ENCODE results near the gene KCNK2.
"Not testable (repeated sequence)": the region's sequence is repeated elsewhere in the genome, so short reads cannot be mapped to it uniquely, and the experiment has no call there.

Gene KCNK2

DNA sequence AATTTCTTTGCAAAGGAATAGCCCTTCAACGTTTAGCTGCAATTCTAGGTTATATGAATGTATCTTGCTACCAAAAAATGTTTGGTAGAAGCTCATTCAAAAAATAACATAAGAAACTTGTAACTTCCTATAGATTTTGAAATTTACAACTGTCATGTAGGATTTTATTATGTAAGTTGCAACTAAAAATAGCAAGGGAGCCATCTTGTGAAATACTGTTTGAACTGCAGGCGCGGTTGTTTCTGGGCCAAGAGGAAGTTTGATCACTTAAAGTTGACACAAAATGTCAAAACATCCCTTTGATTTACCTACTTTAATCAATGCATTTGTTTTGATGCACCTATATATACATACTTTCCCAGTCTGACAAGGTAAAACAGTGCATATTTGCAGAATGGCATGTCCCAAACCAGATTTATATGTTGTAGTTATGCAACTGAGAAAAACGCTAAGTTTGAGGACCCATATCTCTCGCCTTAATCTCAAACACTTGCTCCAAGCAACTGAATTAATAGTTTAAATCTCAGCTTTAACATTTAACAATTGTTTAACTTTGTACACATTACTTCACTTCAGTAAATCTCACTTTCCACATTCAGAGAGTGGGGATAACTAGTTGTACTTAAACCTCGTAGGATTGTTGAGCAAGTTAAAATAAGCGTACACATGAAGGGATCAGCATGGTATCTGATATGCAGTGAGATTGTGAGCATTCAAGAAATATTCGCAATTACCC lies 63.9 kb downstream of the KCNK2 start:
- H3K4me1 Mint-ChIP-seq = peaks cover 6% of the 10 kb centered on the region
- TF ChIP-seq, protein P1, sequence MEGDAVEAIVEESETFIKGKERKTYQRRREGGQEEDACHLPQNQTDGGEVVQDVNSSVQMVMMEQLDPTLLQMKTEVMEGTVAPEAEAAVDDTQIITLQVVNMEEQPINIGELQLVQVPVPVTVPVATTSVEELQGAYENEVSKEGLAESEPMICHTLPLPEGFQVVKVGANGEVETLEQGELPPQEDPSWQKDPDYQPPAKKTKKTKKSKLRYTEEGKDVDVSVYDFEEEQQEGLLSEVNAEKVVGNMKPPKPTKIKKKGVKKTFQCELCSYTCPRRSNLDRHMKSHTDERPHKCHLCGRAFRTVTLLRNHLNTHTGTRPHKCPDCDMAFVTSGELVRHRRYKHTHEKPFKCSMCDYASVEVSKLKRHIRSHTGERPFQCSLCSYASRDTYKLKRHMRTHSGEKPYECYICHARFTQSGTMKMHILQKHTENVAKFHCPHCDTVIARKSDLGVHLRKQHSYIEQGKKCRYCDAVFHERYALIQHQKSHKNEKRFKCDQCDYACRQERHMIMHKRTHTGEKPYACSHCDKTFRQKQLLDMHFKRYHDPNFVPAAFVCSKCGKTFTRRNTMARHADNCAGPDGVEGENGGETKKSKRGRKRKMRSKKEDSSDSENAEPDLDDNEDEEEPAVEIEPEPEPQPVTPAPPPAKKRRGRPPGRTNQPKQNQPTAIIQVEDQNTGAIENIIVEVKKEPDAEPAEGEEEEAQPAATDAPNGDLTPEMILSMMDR (IDR thresholded peaks at IDR 0.05; ENCODE audit: unreplicated experiment in 3 of 3) = peak; percentile 73 to 84 (median 74)
- no peak overlapping the region for H3K27ac Mint-ChIP-seq
- H3K27me3 Mint-ChIP-seq (ENCODE audit: low read depth) = no peaks in the 10 kb centered on the region
- no peaks in the 10 kb centered on the region for H3K36me3 Mint-ChIP-seq (ENCODE audit: low read depth)
- peaks cover 9% of the 10 kb centered on the region for H3K9me3 Mint-ChIP-seq
- H3K4me3 Mint-ChIP-seq = no peak overlapping the region

DNA sequence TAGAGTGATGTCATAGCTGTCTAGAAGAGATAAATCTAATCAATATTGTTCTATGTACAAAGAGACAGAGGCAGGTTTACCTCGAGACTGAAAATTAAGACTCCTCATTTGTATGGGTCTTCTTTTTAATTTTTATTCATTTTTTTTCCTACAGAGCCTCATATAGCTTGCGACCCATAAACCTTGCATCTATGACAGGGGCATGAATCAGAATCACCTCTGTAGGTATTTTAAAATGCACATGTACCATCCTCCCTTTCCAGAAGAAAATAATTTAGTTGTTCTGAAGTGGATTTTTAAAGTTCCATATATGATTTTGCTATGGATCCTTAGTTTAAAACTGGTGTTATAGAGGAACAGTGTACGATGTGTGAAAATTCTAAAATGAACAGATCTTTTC lies 64.5 kb downstream of the KCNK2 start:
- TF ChIP-seq, protein P1 (IDR thresholded peaks at IDR 0.05; ENCODE audit: unreplicated experiment in 3 of 3) = no peak
- peaks cover 6% of the 10 kb centered on the region for H3K9me3 Mint-ChIP-seq
- H3K4me1 Mint-ChIP-seq = peaks cover 6% of the 10 kb centered on the region
- H3K4me3 Mint-ChIP-seq = no peak overlapping the region
- H3K27me3 Mint-ChIP-seq (ENCODE audit: low read depth) = no peaks in the 10 kb centered on the region
- no peak overlapping the region for H3K27ac Mint-ChIP-seq
- H3K36me3 Mint-ChIP-seq (ENCODE audit: low read depth) = no peaks in the 10 kb centered on the region

DNA sequence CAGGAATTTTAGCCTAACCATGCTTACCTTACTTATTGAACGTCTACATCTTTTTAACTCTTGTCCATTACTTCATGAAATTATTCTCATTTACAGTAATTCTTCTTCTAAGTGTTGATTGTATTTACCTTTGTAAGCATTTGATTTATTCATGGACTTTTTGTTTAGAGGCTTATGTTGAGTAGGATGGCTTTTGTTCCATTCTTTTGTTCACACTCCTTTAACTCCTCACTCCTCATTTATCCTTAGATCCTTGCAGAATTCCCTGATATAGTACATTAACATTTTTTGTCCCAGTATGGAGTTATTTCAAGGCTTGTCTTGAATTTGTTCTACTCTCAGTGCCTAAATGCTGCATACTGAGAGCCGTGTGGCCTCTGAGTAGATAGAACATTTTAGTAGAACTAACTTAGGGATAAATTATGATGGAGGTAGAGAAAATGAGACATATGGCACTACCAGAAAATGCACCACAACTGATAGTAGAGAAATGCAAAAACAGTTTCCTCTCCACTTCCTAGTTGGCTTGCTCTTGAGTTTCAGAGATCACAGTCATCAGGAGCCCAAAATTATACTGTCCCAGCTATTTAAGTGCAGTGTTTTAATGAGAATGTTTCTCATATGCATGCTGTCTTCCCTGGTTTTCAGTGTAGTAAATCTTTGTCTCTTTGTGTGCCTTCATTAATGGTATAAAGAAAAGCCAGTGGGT lies 69.5 kb downstream of the KCNK2 start:
- H3K4me1 Mint-ChIP-seq = no peaks in the 10 kb centered on the region
- H3K36me3 Mint-ChIP-seq (ENCODE audit: low read depth) = no peaks in the 10 kb centered on the region
- no peak overlapping the region for H3K27ac Mint-ChIP-seq
- H3K4me3 Mint-ChIP-seq = no peak overlapping the region
- TF ChIP-seq, protein P1 (IDR thresholded peaks at IDR 0.05; ENCODE audit: unreplicated experiment in 3 of 3) = no peak
- H3K9me3 Mint-ChIP-seq = peaks cover 2% of the 10 kb centered on the region
- H3K27me3 Mint-ChIP-seq (ENCODE audit: low read depth) = no peaks in the 10 kb centered on the region

DNA sequence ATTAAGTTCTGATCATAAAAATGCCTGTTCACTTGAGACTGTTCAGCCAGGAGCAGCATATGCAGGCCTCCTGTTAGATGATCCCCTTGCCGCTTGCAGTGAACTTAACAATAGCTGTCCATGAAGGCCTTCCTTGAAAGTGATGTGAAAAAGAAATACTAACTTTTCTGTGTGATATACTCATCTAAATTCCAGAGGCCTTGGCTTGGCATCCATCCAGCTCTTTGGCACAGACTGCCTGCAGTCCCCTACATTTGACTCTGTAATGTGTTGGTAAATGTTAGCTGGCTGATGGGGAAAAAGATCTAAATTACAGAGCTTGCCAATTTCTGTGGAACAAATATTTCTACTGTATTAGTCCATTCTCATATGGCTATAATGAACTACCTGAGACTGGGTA lies 73.7 kb downstream of the KCNK2 start:
- no peaks in the 10 kb centered on the region for H3K36me3 Mint-ChIP-seq (ENCODE audit: low read depth)
- no peaks in the 10 kb centered on the region for H3K27me3 Mint-ChIP-seq (ENCODE audit: low read depth)
- no peak overlapping the region for H3K4me3 Mint-ChIP-seq
- peaks cover 2% of the 10 kb centered on the region for H3K9me3 Mint-ChIP-seq
- TF ChIP-seq, protein P1 (IDR thresholded peaks at IDR 0.05; ENCODE audit: unreplicated experiment in 3 of 3) = no peak
- no peak overlapping the region for H3K27ac Mint-ChIP-seq
- H3K4me1 Mint-ChIP-seq = no peaks in the 10 kb centered on the region

DNA sequence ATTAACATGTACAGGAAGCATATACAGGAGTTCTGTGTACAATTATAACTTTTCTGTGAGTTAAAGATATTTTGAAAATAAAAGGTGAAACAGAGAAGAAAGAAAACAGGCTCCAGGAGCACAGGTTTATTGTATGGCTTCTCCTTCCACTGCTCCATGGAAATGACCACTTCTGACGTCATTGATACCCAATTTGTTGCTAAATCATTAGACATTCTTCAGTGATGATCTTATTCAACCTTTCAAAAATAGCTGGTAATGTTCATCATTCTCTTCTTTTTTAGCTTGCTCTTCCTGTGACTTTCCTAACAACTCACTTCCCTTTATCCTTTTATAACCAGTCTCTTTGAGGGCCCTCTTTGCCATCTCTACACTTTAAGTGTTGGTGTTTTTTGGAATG lies 77.8 kb downstream of the KCNK2 start:
- Mint-ChIP-seq H3K36me3 (ENCODE audit: low read depth) (no peaks in the 10 kb centered on the region), H3K4me3 (no peak overlapping the region), H3K27ac (no peak overlapping the region), H3K27me3 (ENCODE audit: low read depth) (no peaks in the 10 kb centered on the region), H3K4me1 (no peaks in the 10 kb centered on the region), H3K9me3 (peaks cover 16% of the 10 kb centered on the region)
- TF ChIP-seq, protein P1 (IDR thresholded peaks at IDR 0.05; ENCODE audit: unreplicated experiment in 3 of 3) = no peak

DNA sequence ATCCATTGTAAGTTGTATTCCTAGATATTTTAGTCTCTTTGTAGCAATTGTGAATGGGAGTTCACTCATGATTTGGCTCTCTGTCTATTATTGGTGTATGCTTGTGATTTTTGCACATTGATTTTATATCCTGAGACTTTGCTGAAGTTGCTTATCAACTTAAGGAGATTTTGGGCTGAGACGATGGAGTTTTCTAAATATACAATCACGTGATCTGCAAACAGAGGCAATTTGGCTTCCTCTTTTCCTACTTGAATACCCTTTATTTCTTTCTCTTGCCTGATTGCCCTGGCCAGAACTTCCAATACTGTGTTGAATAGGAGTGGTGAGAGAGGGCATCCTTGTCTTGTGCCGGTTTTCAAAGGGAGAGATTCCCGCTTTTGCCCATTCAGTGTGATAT lies 80.6 kb downstream of the KCNK2 start:
- not testable (repeated sequence) for H3K36me3 Mint-ChIP-seq (ENCODE audit: low read depth); H3K27me3 Mint-ChIP-seq (ENCODE audit: low read depth); H3K27ac Mint-ChIP-seq; H3K4me3 Mint-ChIP-seq; H3K4me1 Mint-ChIP-seq
- H3K9me3 Mint-ChIP-seq = peaks cover 21% of the 10 kb centered on the region

All from nephron (organoid).